Suprapubic skin (tissue), 3 donors: ENCODE measurements around the gene NDUFA1.

Source experiments
- CTCF ChIP-seq, 2 donors: fragments of 200-600 bp in 1 of 2; fragments of 450-650 bp in 1 of 2; sonication (generic) in 1 of 2; IDR thresholded peaks; one replicate each; pipeline ENCODE4 v1.5.1; 2016 to 2019; ENCODE audit warnings: antibody characterized with exemption in 2 of 2, mild to moderate bottlenecking in 1 of 2, moderate library complexity in 1 of 2
- EP300 ChIP-seq: sonication (generic); formaldehyde crosslinking; IDR thresholded peaks from one replicate; pipeline ENCODE4 v1.6.1; 2017; ENCODE audit warnings: antibody characterized with exemption
- POLR2A ChIP-seq, 2 donors: fragments of 450-650 bp; IDR thresholded peaks; one replicate each; pipeline ENCODE4 v1.6.1; 2017; ENCODE audit warnings: antibody characterized with exemption in 2 of 2, mild to moderate bottlenecking in 2 of 2, moderate library complexity in 2 of 2

- TF ChIP-seq CTCF (IDR thresholded peaks at IDR 0.05) = no peak
- no peak for TF ChIP-seq POLR2A (IDR thresholded peaks at IDR 0.05)
- no peak for TF ChIP-seq EP300
These were observed 24.3 kb downstream of the NDUFA1 start, which contains the start of gene AKAP14 for GRCh38 chrX:119895843-119896326.
